Epithelial cell of proximal tubule (primary cell): ENCODE results near the gene KRT15. TPM values are rescaled to one million over a fixed set of nuclear protein-coding genes. Genes with fewer than 3 reads are reported as not detected.

Experiments used
- DNase-seq: peaks from one replicate; pipeline ENCODE4 v3.0.0-alpha.2; 2011; ENCODE audit warnings: low read depth
- H3K4me3 ChIP-seq: 2 replicates; pipeline ENCODE4 v1.5.1; 2011; ENCODE audit warnings: low read depth, mild to moderate bottlenecking, low read length
- CTCF ChIP-seq: conservative IDR thresholded peaks from 2 replicates; pipeline ENCODE4 v1.5.1; 2012; ENCODE audit warnings: low read depth, mild to moderate bottlenecking, low read length
- total RNA-seq: library from RNA; depleted of rRNA; stranded (reverse); fragments of >200 nt; gene quantifications from 2 replicates; pipeline ENCODE4 v1.2.3, GENCODE V29; 2015

The KRT15 gene
- total RNA-seq, 1 donor from 2014 or later, result 4.6 TPM

DNA sequence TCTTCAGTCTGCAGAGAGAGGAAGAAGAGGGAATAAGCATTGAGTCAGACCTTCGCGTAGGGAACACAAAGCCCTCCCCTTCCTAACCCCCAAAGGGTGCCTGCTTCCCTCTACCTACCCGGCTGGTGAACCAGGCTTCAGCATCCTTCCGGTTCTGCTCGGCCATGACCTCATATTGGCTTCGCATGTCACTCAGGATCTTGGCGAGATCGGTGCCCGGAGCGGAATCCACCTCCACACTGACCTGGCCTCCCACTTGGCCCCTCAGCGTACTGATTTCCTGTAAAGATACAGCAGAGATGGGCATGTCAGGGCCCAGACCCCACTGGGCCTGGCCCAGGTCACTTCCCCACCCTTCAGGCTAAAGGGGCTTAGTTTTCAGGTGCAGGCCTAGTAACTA lies 5.6 kb upstream of the KRT15 start:
- no peak for TF ChIP-seq CTCF
- DNase-seq, result no peak

DNA sequence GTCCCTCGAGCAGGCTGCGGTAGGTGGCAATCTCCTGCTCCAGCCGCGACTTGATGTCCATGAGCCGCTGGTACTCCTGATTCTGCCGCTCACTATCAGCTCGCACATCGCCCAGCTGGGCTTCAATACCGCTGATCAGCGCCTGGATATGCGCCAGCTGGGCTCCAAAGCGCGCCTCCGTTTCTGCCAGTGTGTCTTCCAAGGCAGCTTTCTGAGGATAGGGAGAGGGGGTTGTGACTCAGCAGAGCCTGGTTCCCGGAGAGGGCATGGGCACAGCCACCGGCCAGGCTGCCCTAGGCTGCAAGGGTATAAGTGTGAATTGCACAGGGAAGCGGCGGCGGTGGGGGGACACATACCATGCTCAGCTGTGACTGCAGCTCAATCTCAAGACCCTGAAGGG lies 5.1 kb upstream of the KRT15 start:
- no peak for DNase-seq
- TF ChIP-seq CTCF, result no peak
- H3K4me3 ChIP-seq, result no peak overlapping the region

More for the DNA sequence above, 5.6 kb upstream of the KRT15 start:
- H3K4me3 ChIP-seq, result no peak overlapping the region

DNA sequence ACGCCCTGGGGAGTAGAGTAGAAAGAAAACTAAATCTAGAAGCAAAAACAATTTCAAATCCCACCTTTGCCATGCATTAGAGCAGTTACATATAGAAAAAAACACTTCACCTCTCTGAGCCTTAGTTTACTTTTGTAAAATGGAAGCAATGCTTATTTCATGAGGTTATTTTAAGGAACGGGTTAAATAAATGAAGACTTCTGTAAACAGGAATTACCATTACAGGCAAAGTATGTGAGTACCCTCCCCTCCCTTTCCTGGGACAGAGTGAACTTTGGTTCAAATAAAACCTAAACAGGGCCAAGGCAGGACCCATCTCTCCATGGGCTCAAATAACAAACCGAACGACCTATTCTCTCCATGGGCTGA lies 4.5 kb upstream of the KRT15 start:
- no peak overlapping the region for H3K4me3 ChIP-seq
- DNase-seq, result no peak
- no peak for TF ChIP-seq CTCF

DNA sequence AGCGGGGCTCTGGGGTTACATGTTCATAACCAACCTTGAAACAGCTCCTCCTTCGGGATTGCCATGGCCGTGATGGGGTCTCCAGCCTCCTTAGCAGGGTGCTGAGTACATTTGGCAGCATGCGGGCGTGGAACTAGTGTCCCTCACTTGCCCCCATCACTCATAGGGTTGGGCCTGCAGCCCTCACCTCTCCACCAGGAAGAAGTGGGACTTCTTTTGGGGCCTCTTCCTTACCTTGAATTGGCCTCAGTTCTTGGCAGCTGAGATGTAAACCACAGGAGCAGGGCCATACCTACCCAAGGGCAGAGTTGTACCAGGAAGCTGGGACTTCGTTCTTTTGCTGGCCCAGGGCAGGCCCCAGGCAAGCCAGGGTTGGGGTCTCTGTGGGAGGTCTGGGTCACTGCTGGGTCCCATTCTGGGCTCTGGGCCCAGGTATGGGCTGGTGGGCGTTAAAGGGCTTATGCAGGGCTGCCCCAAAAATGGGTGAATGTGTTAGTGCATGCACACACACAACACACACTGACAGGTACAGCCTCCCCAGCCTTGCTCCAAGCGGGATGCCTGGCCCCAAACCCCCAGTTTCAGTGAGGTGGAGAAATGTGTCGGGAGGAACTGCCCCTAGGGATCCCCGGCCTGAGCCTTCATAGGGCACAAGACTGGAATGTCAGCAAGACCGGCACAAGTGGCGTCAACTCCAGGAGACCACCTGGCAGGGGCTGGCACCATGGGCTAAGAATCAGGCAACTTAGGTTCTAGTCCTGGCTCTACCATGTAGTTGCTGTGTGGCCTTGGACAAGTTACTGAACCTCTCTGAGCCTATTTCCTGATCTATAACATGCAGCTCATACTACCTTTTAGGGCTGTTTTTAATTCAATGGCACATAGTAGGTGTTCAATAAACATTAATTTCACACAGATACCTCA lies 3.9 kb upstream of the KRT15 start:
- no peak overlapping the region for H3K4me3 ChIP-seq
- no peak for TF ChIP-seq CTCF
- DNase-seq, result no peak

DNA sequence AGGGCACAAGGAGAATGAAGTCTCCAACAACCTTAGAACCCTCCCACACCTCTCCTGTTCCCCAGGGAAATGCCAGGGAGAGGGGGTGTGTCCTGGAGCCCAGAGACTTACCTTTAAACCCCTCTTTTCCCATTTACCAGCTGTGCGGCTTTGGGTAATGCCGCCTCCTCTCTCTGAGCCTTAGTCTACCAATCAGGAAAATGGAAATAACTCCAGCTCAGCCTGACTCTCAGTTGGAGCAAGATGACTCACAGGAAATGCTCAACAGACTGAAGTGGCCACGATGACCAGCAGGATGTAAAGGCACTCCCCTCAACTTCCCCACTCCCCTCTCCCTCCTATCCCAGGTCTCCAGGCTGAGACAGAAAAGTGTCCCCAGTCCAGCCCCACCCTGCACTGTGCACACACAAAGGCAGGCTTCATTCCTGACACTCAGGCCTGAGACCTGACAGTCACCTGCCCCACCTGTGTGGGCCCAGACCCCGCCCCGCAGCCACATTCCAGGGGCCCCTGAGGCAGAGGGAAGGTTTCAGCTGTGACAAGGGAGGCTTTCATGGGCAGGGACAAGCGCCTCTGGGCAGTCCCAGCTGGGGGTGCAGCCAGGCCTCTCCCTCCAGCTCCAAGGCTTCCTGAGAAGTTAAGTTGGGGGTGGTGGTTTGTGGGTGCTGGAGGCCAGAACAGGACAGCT lies 3.0 kb upstream of the KRT15 start:
- no peak overlapping the region for H3K4me3 ChIP-seq
- DNase-seq, result no peak
- peak; percentile 10 for TF ChIP-seq CTCF

DNA sequence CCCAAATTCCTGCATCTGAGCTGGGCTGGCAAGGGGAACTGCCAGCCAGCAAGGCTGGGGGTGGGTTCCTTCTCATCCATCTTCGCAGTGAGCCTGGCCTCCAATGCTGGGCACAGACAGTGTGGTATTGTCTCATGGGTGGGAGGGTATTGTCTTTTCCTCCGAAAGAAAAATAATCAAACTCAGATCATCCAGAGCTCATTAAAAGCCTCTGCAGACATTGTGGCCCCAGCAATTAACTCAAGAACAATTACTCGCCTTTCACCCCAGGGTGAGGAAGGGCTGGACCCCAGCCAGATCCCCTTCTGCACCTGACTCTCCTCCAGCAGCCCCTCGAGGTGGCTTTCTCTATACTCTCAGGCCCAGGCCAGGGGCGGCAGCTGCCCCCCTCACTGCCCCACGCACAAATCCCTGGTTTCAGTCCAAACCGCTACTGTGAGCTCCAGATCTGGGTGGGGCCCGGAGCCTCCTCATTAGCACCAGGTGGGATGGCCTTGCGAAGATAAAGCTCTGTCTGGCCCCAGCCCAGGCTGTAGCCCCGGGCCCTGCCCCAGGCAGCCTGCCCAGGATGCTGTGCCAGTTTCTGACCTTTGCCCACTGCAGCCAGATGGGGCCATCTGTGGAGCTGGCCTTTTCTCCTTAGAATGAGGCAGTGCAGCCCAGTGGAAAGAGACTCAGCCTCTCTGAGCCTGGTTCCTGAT lies 2.3 kb upstream of the KRT15 start:
- no peak overlapping the region for H3K4me3 ChIP-seq
- no peak for DNase-seq

More for the DNA sequence above, 2.3 kb upstream of the KRT15 start:
- no peak for TF ChIP-seq CTCF
